Left lung (tissue), 10 donors: Measurements from ENCODE around the gene LRIT2. TPM values are rescaled to one million over a fixed set of nuclear protein-coding genes. Genes with fewer than 3 reads are reported as not detected.

Experiments
- ATAC-seq: fragments of 200-7000 bp; cut with Tn5 transposase; one replicate; pipeline ENCODE4 v1.9.1; 2020; ENCODE audit warnings: moderate library complexity
- DNase-seq, 4 donors: peaks; one replicate each; pipeline ENCODE4 v3.0.0-alpha.2; 2013 to 2020
- H3K27ac ChIP-seq, 2 donors: fragments of 200-600 bp; sonication (generic) in 1 of 2; one replicate each; pipeline versions ENCODE4 v1.5.0 to v1.8.0; 2020 to 2021
- H3K27me3 ChIP-seq, 2 donors: fragments of 200-600 bp; sonication (generic) in 1 of 2; one replicate each; pipeline versions ENCODE4 v1.5.0 to v1.8.0; 2020 to 2021
- H3K36me3 ChIP-seq, 2 donors: fragments of 200-600 bp; sonication (generic) in 1 of 2; one replicate each; pipeline versions ENCODE4 v1.5.0 to v1.8.0; 2020 to 2021
- H3K4me1 ChIP-seq, 2 donors: fragments of 200-600 bp; one replicate each; pipeline ENCODE4 v1.8.0; 2021
- H3K4me3 ChIP-seq, 2 donors: fragments of 200-600 bp; sonication (generic) in 1 of 2; one replicate each; pipeline versions ENCODE4 v1.5.0 to v1.8.0; 2020 to 2021; ENCODE audit warnings: mild to moderate bottlenecking in 1 of 2
- H3K9me3 ChIP-seq, 2 donors: fragments of 200-600 bp; sonication (generic) in 1 of 2; one replicate each; pipeline versions ENCODE4 v1.5.0 to v1.8.0; 2020 to 2021
- intact Hi-C, 2 donors: fragments of 100-400 bp; cut with DNase I; formaldehyde crosslinking; loops; one replicate each; pipeline versions ENCODE4 v1.11.2 to v1.14.2; 2022
- polyA plus RNA-seq, 6 donors: library from polyadenylated mRNA; unstranded; fragments of 120-200 nt; gene quantifications; one replicate each; pipeline ENCODE4 v1.2.1, GENCODE V29; 2013; ENCODE audit not compliant: insufficient read length in 6 of 6
- total RNA-seq, 2 donors: library from RNA; stranded (reverse); fragmentation: NEBNext Ultra II Directional; extraction: Animal tissue kit (Norgen Biotek cat#: 25700); gene quantifications; one replicate each; pipeline ENCODE4 v1.2.1, GENCODE V29; 2021
- TF ChIP-seq, protein P1 (sequence below), 2 donors: fragments of 200-600 bp; sonication (generic) in 1 of 2; IDR thresholded peaks; one replicate each; pipeline versions ENCODE4 v1.5.0 to v1.8.0; 2021; ENCODE audit warnings: antibody characterized with exemption in 2 of 2
- donor health status: DM: no; HTN: yes; CAD: no.
- donor health status: DM: no; HTN: no; CAD: no.

The LRIT2 gene
- total and polyA plus RNA-seq, 8 donors = not detected

GRCh38 chr10:84208023-84208422 is 17.3 kb downstream of the LRIT2 start:
- no peaks in the 10 kb centered on the region for H3K9me3 ChIP-seq
- intact Hi-C loops = no loop called here
- H3K27me3 ChIP-seq = peaks cover 0 to 15% of the 10 kb centered on the region in 2 donors

GRCh38 chr10:84205853-84206525 is 19.4 kb downstream of the LRIT2 start:
- H3K27me3 ChIP-seq = peaks cover 0 to 20% of the 10 kb centered on the region in 2 donors
- DNase-seq (no peak), ATAC-seq (no peak)
- no peaks in the 10 kb centered on the region for H3K4me1 ChIP-seq
- no peaks in the 10 kb centered on the region for H3K36me3 ChIP-seq
- H3K27ac ChIP-seq = no peak overlapping the region
- TF ChIP-seq, protein P1, sequence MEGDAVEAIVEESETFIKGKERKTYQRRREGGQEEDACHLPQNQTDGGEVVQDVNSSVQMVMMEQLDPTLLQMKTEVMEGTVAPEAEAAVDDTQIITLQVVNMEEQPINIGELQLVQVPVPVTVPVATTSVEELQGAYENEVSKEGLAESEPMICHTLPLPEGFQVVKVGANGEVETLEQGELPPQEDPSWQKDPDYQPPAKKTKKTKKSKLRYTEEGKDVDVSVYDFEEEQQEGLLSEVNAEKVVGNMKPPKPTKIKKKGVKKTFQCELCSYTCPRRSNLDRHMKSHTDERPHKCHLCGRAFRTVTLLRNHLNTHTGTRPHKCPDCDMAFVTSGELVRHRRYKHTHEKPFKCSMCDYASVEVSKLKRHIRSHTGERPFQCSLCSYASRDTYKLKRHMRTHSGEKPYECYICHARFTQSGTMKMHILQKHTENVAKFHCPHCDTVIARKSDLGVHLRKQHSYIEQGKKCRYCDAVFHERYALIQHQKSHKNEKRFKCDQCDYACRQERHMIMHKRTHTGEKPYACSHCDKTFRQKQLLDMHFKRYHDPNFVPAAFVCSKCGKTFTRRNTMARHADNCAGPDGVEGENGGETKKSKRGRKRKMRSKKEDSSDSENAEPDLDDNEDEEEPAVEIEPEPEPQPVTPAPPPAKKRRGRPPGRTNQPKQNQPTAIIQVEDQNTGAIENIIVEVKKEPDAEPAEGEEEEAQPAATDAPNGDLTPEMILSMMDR (IDR thresholded peaks at IDR 0.05) = no peak
- H3K9me3 ChIP-seq = no peaks in the 10 kb centered on the region
- no peak overlapping the region for H3K4me3 ChIP-seq
- intact Hi-C loops = no loop called here

More at GRCh38 chr10:84208023-84208422, 17.3 kb downstream of the LRIT2 start:
- Histone ChIP-seq H3K36me3 (no peaks in the 10 kb centered on the region), H3K4me3 (no peak overlapping the region), H3K27ac (no peak overlapping the region), H3K4me1 (no peaks in the 10 kb centered on the region)
- DNase-seq (no peak), ATAC-seq (no peak)
- TF ChIP-seq, protein P1 (IDR thresholded peaks at IDR 0.05) = no peak

DNA sequence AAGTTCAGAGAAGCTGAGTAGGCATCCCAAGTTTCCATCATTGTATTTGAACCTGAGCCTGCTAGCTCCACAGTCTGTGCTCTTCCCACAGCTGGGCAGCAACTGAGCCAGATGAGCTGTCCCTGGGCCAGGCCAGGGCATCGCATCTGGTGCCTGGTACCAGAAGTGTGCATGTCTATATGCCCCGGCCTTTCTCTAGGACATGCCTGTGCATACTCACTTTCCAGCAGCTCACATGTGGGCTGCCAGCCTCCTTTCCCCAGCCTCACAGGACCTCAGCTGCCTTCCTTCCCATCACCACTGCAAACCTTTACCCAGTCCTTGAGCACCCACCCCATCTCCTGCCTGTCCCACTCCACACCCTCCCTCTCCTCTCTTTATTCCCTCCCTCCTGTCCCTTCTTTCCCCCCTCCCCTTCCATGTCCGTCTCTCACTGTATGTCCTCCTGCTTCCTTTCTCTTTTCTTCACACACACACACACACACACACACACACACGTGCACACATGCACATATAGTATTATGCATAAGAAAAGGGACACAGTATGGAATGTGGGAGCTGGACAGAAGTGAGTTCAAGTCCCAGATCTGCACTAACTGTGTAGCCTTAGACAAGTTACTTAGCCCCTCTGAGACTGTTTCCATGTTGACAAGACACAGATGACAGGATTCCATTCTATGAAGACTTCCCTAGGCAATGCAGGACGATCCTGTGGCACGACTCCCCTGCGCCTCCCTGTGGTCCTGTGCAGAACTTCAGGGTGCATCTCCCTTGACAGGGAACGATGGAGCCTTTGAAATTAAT is 20.1 kb downstream of the LRIT2 start:
- H3K27me3 ChIP-seq = peaks cover 0 to 24% of the 10 kb centered on the region in 2 donors
- no peak overlapping the region for H3K27ac ChIP-seq
- peak; percentile 91 for ATAC-seq
- intact Hi-C loops = no loop called here
- no peaks in the 10 kb centered on the region for H3K9me3 ChIP-seq
- no peak overlapping the region for H3K4me3 ChIP-seq
- no peak for DNase-seq
- TF ChIP-seq, protein P1 (IDR thresholded peaks at IDR 0.05) = peak; percentile 57 to 64
- H3K36me3 ChIP-seq = no peaks in the 10 kb centered on the region
- H3K4me1 ChIP-seq = no peaks in the 10 kb centered on the region

GRCh38 chr10:84204610-84205009 is 20.7 kb downstream of the LRIT2 start:
- H3K27ac ChIP-seq = no peak overlapping the region
- DNase-seq (no peak), ATAC-seq (no peak)
- H3K4me3 ChIP-seq = no peak overlapping the region
- intact Hi-C loops = no loop called here
- H3K4me1 ChIP-seq = no peaks in the 10 kb centered on the region
- H3K9me3 ChIP-seq = no peaks in the 10 kb centered on the region
- H3K27me3 ChIP-seq = peaks cover 0 to 24% of the 10 kb centered on the region in 2 donors
- H3K36me3 ChIP-seq = no peaks in the 10 kb centered on the region
- TF ChIP-seq, protein P1 (IDR thresholded peaks at IDR 0.05) = no peak

DNA sequence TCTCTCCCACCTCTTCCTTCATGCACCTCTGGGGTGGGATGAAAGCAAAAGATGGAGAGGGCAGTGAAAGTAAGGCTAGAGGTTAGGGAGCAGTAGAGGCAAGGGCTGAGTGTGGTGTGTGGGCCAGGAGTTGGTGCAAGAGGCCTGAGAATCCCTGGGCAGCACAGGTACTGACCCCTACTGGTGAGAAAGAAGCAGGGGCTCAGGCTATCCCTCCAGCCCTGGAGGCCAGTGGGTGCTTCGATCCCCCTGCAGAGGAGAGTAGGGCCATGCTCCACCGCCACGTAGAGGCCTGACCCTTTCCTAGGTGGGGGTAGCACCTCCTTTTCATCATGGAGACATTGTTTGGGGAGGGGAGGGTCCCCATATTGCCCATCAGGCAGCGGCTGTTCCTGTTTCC is 21.2 kb downstream of the LRIT2 start:
- Histone ChIP-seq H3K4me1 (no peaks in the 10 kb centered on the region), H3K4me3 (no peak overlapping the region), H3K27ac (no peak overlapping the region), H3K36me3 (no peaks in the 10 kb centered on the region), H3K9me3 (no peaks in the 10 kb centered on the region), H3K27me3 (peaks cover 0 to 24% of the 10 kb centered on the region in 2 donors)
- DNase-seq (no peak), ATAC-seq (peak; percentile 47)
- intact Hi-C loops = no loop called here
- TF ChIP-seq, protein P1 (IDR thresholded peaks at IDR 0.05) = no peak
